ENCODE data around the gene C1orf141.

GRCh38 chr1:67059346-67059745 lies 75.4 kb downstream of the C1orf141 start:
- no peak for TF ChIP-seq POLR2A (IDR thresholded peaks at IDR 0.05; ENCODE audit: low read depth)
- TF ChIP-seq CTCF (IDR thresholded peaks at IDR 0.05) = no peak
- no peak for TF ChIP-seq POLR2AphosphoS5 (IDR thresholded peaks at IDR 0.05)
- no peak for TF ChIP-seq EP300 (IDR thresholded peaks at IDR 0.05)
